H9 (cell line): ENCODE measurements around the gene GALNT9. TPM values are rescaled to one million over a fixed set of nuclear protein-coding genes. Genes with fewer than 3 reads are reported as not detected.

Experiments
- DNase-seq: peaks from one replicate; pipeline ENCODE4 v3.0.0-alpha.2; 2017
- H2AFZ ChIP-seq: one replicate; pipeline ENCODE4 v1.6.1; 2013; ENCODE audit warnings: mild to moderate bottlenecking, low read length, control low read depth, moderate library complexity
- H2AK5ac ChIP-seq: 2 replicates; pipeline ENCODE4 v1.6.1; 2013; ENCODE audit warnings: low read length, control low read depth, mixed read lengths; ENCODE audit not compliant: insufficient read length
- H2BK120ac ChIP-seq: one replicate; pipeline ENCODE4 v1.6.1; 2013; ENCODE audit warnings: low read depth, mild to moderate bottlenecking, low read length, control low read depth, inconsistent platforms; ENCODE audit not compliant: poor library complexity, severe bottlenecking
- H2BK12ac ChIP-seq: 2 replicates; pipeline ENCODE4 v1.6.1; 2013; ENCODE audit warnings: low read length, control low read depth, mixed read lengths, low read depth; ENCODE audit not compliant: insufficient read length
- H2BK15ac ChIP-seq: 2 replicates; pipeline ENCODE4 v1.6.1; 2013; ENCODE audit warnings: low read depth, low read length, control low read depth
- H2BK20ac ChIP-seq: one replicate; pipeline ENCODE4 v1.6.1; 2013; ENCODE audit warnings: low read depth, mild to moderate bottlenecking, low read length, control low read depth, inconsistent platforms; ENCODE audit not compliant: poor library complexity, severe bottlenecking
- H2BK5ac ChIP-seq: 2 replicates; pipeline ENCODE4 v1.6.1; 2013; ENCODE audit warnings: low read length, control low read depth, mixed read lengths; ENCODE audit not compliant: insufficient read length
- H3K14ac ChIP-seq: 2 replicates; pipeline ENCODE4 v1.6.1; 2013; ENCODE audit warnings: low read length, control low read depth; ENCODE audit not compliant: insufficient read depth
- H3K18ac ChIP-seq: 2 replicates; pipeline ENCODE4 v1.6.1; 2013; ENCODE audit warnings: low read depth, mild to moderate bottlenecking, mixed read lengths, low read length, control low read depth; ENCODE audit not compliant: insufficient read length
- H3K23ac ChIP-seq: 2 replicates; pipeline ENCODE4 v1.6.1; 2013; ENCODE audit warnings: low read length, control low read depth, mixed read lengths, low read depth; ENCODE audit not compliant: insufficient read length
- H3K23me2 ChIP-seq: 2 replicates; pipeline ENCODE4 v1.6.1; 2013; ENCODE audit warnings: low read depth, mild to moderate bottlenecking, mixed read lengths, low read length, control low read depth; ENCODE audit not compliant: insufficient read length, poor library complexity, severe bottlenecking
- H3K27ac ChIP-seq: 2 replicates; pipeline ENCODE4 v1.5.1; 2013; ENCODE audit warnings: low read length, control low read depth, mixed read lengths, low read depth; ENCODE audit not compliant: insufficient read length
- H3K27me3 ChIP-seq: 2 replicates; pipeline ENCODE4 v1.6.1; 2013; ENCODE audit warnings: low read length, control low read depth, inconsistent platforms; ENCODE audit not compliant: insufficient read depth
- H3K4ac ChIP-seq: 2 replicates; pipeline ENCODE4 v1.6.1; 2013; ENCODE audit warnings: low read depth, mild to moderate bottlenecking, control low read depth, inconsistent platforms, low read length, moderate library complexity
- H3K4me1 ChIP-seq: 2 replicates; pipeline ENCODE4 v1.6.1; 2013; ENCODE audit warnings: low read length, control low read depth, inconsistent platforms; ENCODE audit not compliant: insufficient read depth
- H3K4me2 ChIP-seq: 2 replicates; pipeline ENCODE4 v1.6.1; 2013; ENCODE audit warnings: low read length, control low read depth, mixed read lengths; ENCODE audit not compliant: insufficient read length, insufficient read depth
- H3K56ac ChIP-seq: 2 replicates; pipeline ENCODE4 v1.6.1; 2013; ENCODE audit warnings: low read depth, mild to moderate bottlenecking, mixed read lengths, low read length, control low read depth; ENCODE audit not compliant: insufficient read length
- H3K79me1 ChIP-seq: 2 replicates; pipeline ENCODE4 v1.6.1; 2013; ENCODE audit warnings: low read depth, mild to moderate bottlenecking, moderate library complexity, low read length, control low read depth, inconsistent platforms; ENCODE audit not compliant: insufficient read depth, poor library complexity, severe bottlenecking
- H3K79me2 ChIP-seq: 2 replicates; pipeline ENCODE4 v1.6.1; 2013; ENCODE audit warnings: low read length, control low read depth, inconsistent platforms; ENCODE audit not compliant: insufficient read depth
- H3K9ac ChIP-seq: 2 replicates; pipeline ENCODE4 v1.6.1; 2013; ENCODE audit warnings: low read length, control low read depth, mixed read lengths; ENCODE audit not compliant: insufficient read length; ENCODE audit errors: extremely low read depth
- H3K9me3 ChIP-seq: one replicate; pipeline ENCODE4 v1.6.1; 2013; ENCODE audit warnings: low read depth, low read length, inconsistent platforms; ENCODE audit not compliant: control insufficient read depth
- H3T11ph ChIP-seq: one replicate; pipeline ENCODE4 v1.6.1; 2013; ENCODE audit warnings: mild to moderate bottlenecking, low read length, control low read depth, inconsistent platforms
- H4K20me1 ChIP-seq: one replicate; pipeline ENCODE4 v1.6.1; 2013; ENCODE audit not compliant: control insufficient read depth, insufficient read length, insufficient read depth
- H4K5ac ChIP-seq: 2 replicates; pipeline ENCODE4 v1.6.1; 2013; ENCODE audit warnings: low read depth, mild to moderate bottlenecking, mixed read lengths, low read length, control low read depth; ENCODE audit not compliant: insufficient read length
- H4K8ac ChIP-seq: replicated peaks from 2 replicates; pipeline ENCODE4 v1.6.1; 2013; ENCODE audit warnings: low read length, control low read depth, mixed read lengths, low read depth; ENCODE audit not compliant: insufficient read length
- H4K91ac ChIP-seq: 2 replicates; pipeline ENCODE4 v1.6.1; 2013; ENCODE audit warnings: low read depth, mild to moderate bottlenecking, moderate library complexity, mixed read lengths, low read length, control low read depth; ENCODE audit not compliant: insufficient read length
- H3K27ac Mint-ChIP-seq, 3 experiments: 2 replicates in 2 of 3; 3 replicates in 1 of 3; pipeline ENCODE4 v1.8.0; 2020 to 2021; ENCODE audit warnings: mixed read lengths in 3 of 3, mild to moderate bottlenecking in 1 of 3, moderate library complexity in 1 of 3
- H3K27me3 Mint-ChIP-seq: 2 replicates; pipeline ENCODE4 v1.8.0; 2021; ENCODE audit warnings: low read depth, mild to moderate bottlenecking, moderate library complexity, mixed read lengths
- H3K36me3 Mint-ChIP-seq, 3 experiments: 2 replicates in 2 of 3; 3 replicates in 1 of 3; pipeline ENCODE4 v1.8.0; 2020 to 2021; ENCODE audit warnings: low read depth in 3 of 3, mixed read lengths in 3 of 3; ENCODE audit not compliant: insufficient read depth in 1 of 3
- H3K4me1 Mint-ChIP-seq, 2 experiments: 2 replicates each; pipeline ENCODE4 v1.8.0; 2020; ENCODE audit warnings: mixed read lengths in 2 of 2
- H3K4me3 Mint-ChIP-seq, 2 experiments: 2 replicates in 1 of 2; 3 replicates in 1 of 2; pipeline ENCODE4 v1.8.0; 2020 to 2021; ENCODE audit warnings: mild to moderate bottlenecking in 2 of 2, mixed read lengths in 2 of 2, moderate library complexity in 1 of 2
- H3K9me3 Mint-ChIP-seq, 2 experiments: 2 replicates in 1 of 2; 3 replicates in 1 of 2; pipeline ENCODE4 v1.8.0; 2020; ENCODE audit warnings: mild to moderate bottlenecking in 2 of 2, mixed read lengths in 2 of 2, moderate library complexity in 1 of 2
- CTCF ChIP-seq: fragments of 200-600 bp; sonication (generic); conservative IDR thresholded peaks from 3 replicates; pipeline ENCODE4 v1.8.0; 2021; ENCODE audit warnings: antibody characterized with exemption, mild to moderate bottlenecking
- WGBS: extraction: QIAGEN DNeasy Blood & Tissue Kit; methylation state at CpG from one replicate; pipeline ENCODE4 v1.1.7; 2013; ENCODE audit warnings: missing lambda C conversion rate, low lambda C conversion rate, mixed read lengths; ENCODE audit not compliant: insufficient read length; ENCODE audit errors: extremely low coverage; 5-methylcytosine and 5-hydroxymethylcytosine counted together
- total RNA-seq: library from RNA; stranded (reverse); gene quantifications from 2 replicates; pipeline ENCODE4 v1.2.1, GENCODE V29; 2021

The GALNT9 gene
- total RNA-seq, 1 experiment from 2014 or later, result 0.35 TPM

- Mint-ChIP-seq H3K4me3 (no peak overlapping the region), H3K27ac (no peak overlapping the region), H3K9me3 (peaks cover 2 to 7% of the 10 kb centered on the region in 2 experiments; a peak in 3 of 5 replicates), H3K36me3 (no peaks in the 10 kb centered on the region), H3K4me1 (no peaks in the 10 kb centered on the region; a peak in 1 of 4 replicates), H3K27me3 (peaks cover 87% of the 10 kb centered on the region)
- Histone ChIP-seq H3K56ac (no peak overlapping the region), H2AK5ac (no peak overlapping the region), H3K79me2 (no peaks in the 10 kb centered on the region), H2BK5ac (no peak overlapping the region), H3T11ph (no peak overlapping the region), H3K27ac (no peak overlapping the region), H4K8ac (no peak overlapping the region), H2BK15ac (no peak overlapping the region), H4K5ac (no peak overlapping the region), H2AFZ (no peak overlapping the region), H3K18ac (no peak overlapping the region), H3K4ac (no peak overlapping the region), H4K20me1 (no peaks in the 10 kb centered on the region), H3K4me2 (no peak overlapping the region), H3K23ac (no peak overlapping the region), H3K14ac (no peak overlapping the region), H3K9me3 (no peaks in the 10 kb centered on the region), H3K9ac (no peak overlapping the region), H4K91ac (no peak overlapping the region), H3K27me3 (peaks cover 7% of the 10 kb centered on the region; the same call in 1 of the 2 replicates), H3K23me2 (no peaks in the 10 kb centered on the region), H3K79me1 (no peaks in the 10 kb centered on the region), H2BK120ac (no peak overlapping the region), H3K4me1 (no peaks in the 10 kb centered on the region), H2BK12ac (no peak overlapping the region), H2BK20ac (no peak overlapping the region)
- no peak for DNase-seq
- no peak for TF ChIP-seq CTCF
- WGBS, result no CpG with 5 or more reads among the region's 14 CpGs
These were observed 119.7 kb downstream of the GALNT9 start for GRCh38 chr12:132209619-132210222.
